SH-SY5Y (cell line): ENCODE data around the gene PDF.

Source experiments
- GATA2 ChIP-seq: IDR thresholded peaks from 2 replicates; pipeline ENCODE4 v1.6.1; 2011; ENCODE audit warnings: mild to moderate bottlenecking, low read depth, low read length
- GATA3 ChIP-seq: IDR thresholded peaks from 2 replicates; pipeline ENCODE4 v1.6.1; 2011; ENCODE audit warnings: low read depth, mild to moderate bottlenecking, low read length, moderate library complexity

DNA sequence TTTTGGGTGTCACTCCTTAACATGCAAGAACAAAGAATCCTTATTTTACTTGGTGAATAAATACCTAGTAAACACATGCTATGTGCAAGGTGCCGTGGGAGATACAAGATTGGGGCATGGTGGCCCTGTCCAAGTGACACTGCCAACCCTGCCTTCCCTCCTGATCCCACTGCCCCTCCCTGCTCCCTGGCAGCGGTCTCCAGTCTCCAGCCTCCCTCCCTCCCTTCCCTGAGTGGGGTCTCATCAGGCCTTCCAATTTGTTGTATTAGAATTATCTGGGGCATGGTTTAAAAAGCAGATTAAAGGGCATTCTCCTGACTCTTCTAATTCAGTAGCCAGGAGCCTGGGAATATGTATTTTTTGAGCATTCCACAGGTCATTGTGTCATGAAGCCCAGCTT lies 33.7 kb upstream of the PDF start:
- TF ChIP-seq GATA3: no peak
- TF ChIP-seq GATA2: no peak
